Bronchial epithelial cell (primary cell): Measurements from ENCODE around the gene MREG. TPM values are rescaled to one million over a fixed set of nuclear protein-coding genes. Genes with fewer than 3 reads are reported as not detected.
A peak's percentile ranks its signal among the peaks of the same experiment; 100 is the strongest.

Experiments used
- DNase-seq: peaks from one replicate; pipeline ENCODE4 v3.0.0-alpha.2; 2010; ENCODE audit warnings: low read depth
- FAIRE-seq: peaks from 2 replicates; lab custom pipeline; 2011; peaks lifted over from hg19 to GRCh38; lab: Jason Lieb, UNC
- H3K27me3 ChIP-seq: 2 replicates; pipeline ENCODE4 v1.5.1; 2011; ENCODE audit warnings: low read length; ENCODE audit not compliant: control insufficient read depth, insufficient read depth
- H3K36me3 ChIP-seq: 2 replicates; pipeline ENCODE4 v1.5.1; 2011; ENCODE audit warnings: low read length; ENCODE audit not compliant: control insufficient read depth, insufficient read depth
- H3K4me3 ChIP-seq: 2 replicates; pipeline ENCODE4 v1.5.1; 2011; ENCODE audit warnings: mild to moderate bottlenecking, low read depth, low read length, control low read depth
- CTCF ChIP-seq: IDR thresholded peaks from 2 replicates; pipeline ENCODE4 v1.5.1; 2011; ENCODE audit warnings: mild to moderate bottlenecking, moderate library complexity, low read length, control low read depth, inconsistent platforms; ENCODE audit not compliant: insufficient read depth, severe bottlenecking
- total RNA-seq: library from RNA; depleted of rRNA; stranded (reverse); fragments of >200 nt; gene quantifications from 2 replicates; pipeline ENCODE4 v1.2.1, GENCODE V29; 2014

The MREG gene
- total RNA-seq, 1 donor from 2014 or later: 24.7 TPM

- H3K27me3 ChIP-seq: no peaks in the 10 kb centered on the region
- H3K36me3 ChIP-seq: no peaks in the 10 kb centered on the region
- no peak for FAIRE-seq
- DNase-seq: no peak
- TF ChIP-seq CTCF: no peak
- H3K4me3 ChIP-seq: no peak overlapping the region
Observed at GRCh38 chr2:215981115-215981514, 32.2 kb downstream of the MREG start.

- TF ChIP-seq CTCF: no peak
- DNase-seq (peak; percentile 32), FAIRE-seq (no peak)
- no peak overlapping the region for H3K4me3 ChIP-seq
- no peaks in the 10 kb centered on the region for H3K27me3 ChIP-seq
- no peaks in the 10 kb centered on the region for H3K36me3 ChIP-seq
Observed at GRCh38 chr2:215979620-215980019, 33.7 kb downstream of the MREG start.

- Histone ChIP-seq H3K4me3 (no peak overlapping the region), H3K36me3 (no peaks in the 10 kb centered on the region), H3K27me3 (no peaks in the 10 kb centered on the region)
- DNase-seq (no peak), FAIRE-seq (no peak)
- TF ChIP-seq CTCF: no peak
Observed at GRCh38 chr2:215974700-215975429, 38.5 kb downstream of the MREG start.

GRCh38 chr2:215973954-215974699, 39.2 kb downstream of the MREG start:
- Histone ChIP-seq H3K36me3 (no peaks in the 10 kb centered on the region), H3K4me3 (no peak overlapping the region), H3K27me3 (no peaks in the 10 kb centered on the region)
- FAIRE-seq: no peak
- no peak for TF ChIP-seq CTCF
- DNase-seq: peak; percentile 92

GRCh38 chr2:215973145-215973792, 40.1 kb downstream of the MREG start:
- no peak overlapping the region for H3K4me3 ChIP-seq
- no peaks in the 10 kb centered on the region for H3K27me3 ChIP-seq
- no peak for TF ChIP-seq CTCF
- DNase-seq (no peak), FAIRE-seq (no peak)
- H3K36me3 ChIP-seq: no peaks in the 10 kb centered on the region
